Transverse colon (tissue), 4 donors: ENCODE results near the gene PPARGC1A. TPM values are rescaled to one million over a fixed set of nuclear protein-coding genes. Genes with fewer than 3 reads are reported as not detected.

Experiments used
- DNase-seq: peaks from one replicate; pipeline ENCODE4 v3.0.0-alpha.2; 2019
- H3K27ac ChIP-seq, 4 donors: fragments of 200-600 bp; sonication (generic); 2 replicates each; pipeline ENCODE4 v1.5.1; 2016 to 2018; ENCODE audit warnings: inconsistent platforms in 4 of 4
- H3K27me3 ChIP-seq: fragments of 200-600 bp; sonication (generic); 2 replicates; pipeline ENCODE4 v1.5.1; 2017; ENCODE audit warnings: inconsistent platforms
- H3K36me3 ChIP-seq, 4 donors: fragments of 200-600 bp; sonication (generic); 2 replicates each; pipeline ENCODE4 v1.5.1; 2017 to 2019; ENCODE audit warnings: inconsistent platforms in 4 of 4
- H3K4me1 ChIP-seq, 4 donors: fragments of 200-600 bp; sonication (generic); 2 replicates each; pipeline ENCODE4 v1.5.1; 2017 to 2020; ENCODE audit warnings: inconsistent platforms in 4 of 4
- H3K4me3 ChIP-seq, 4 donors: fragments of 200-600 bp; sonication (generic); 1 replicate in 1 of 4; 2 replicates in 3 of 4; pipeline versions ENCODE4 v1.5.1 to v1.6.1; 2017 to 2019; ENCODE audit warnings: inconsistent platforms in 4 of 4
- H3K9me3 ChIP-seq, 2 donors: fragments of 200-600 bp; sonication (generic); 2 replicates each; pipeline ENCODE4 v1.5.1; 2017 to 2019; ENCODE audit warnings: inconsistent platforms in 2 of 2
- EP300 ChIP-seq: sonication (generic); formaldehyde crosslinking; IDR thresholded peaks from one replicate; pipeline ENCODE4 v1.6.1; 2017; ENCODE audit warnings: antibody characterized with exemption, low read depth
- POLR2A ChIP-seq: fragments of 450-650 bp; IDR thresholded peaks from one replicate; pipeline ENCODE4 v1.6.1; 2016; ENCODE audit warnings: antibody characterized with exemption, mild to moderate bottlenecking, moderate library complexity
- POLR2AphosphoS5 ChIP-seq, 3 donors: sonication (generic); formaldehyde crosslinking; IDR thresholded peaks; one replicate each; pipeline ENCODE4 v1.6.1; 2016; ENCODE audit warnings: antibody characterized with exemption in 3 of 3
- WGBS, 2 donors: methylation state at CpG; one replicate each; pipeline ENCODE4 v1.1.5; 2018; ENCODE audit warnings: low coverage in 1 of 2; 5-methylcytosine and 5-hydroxymethylcytosine counted together
- in situ Hi-C, 4 donors: fragments of 200-750 bp; cut with MboI; loops; one replicate each; pipeline versions ENCODE4 v1.15.0 to v1.15.1; 2017; ENCODE audit warnings: low sequenced_read_pairs in 3 of 4, low pct_ligation_motif_present in 1 of 4, low pct_unique_long_range_greater_than_20kb in 1 of 4
- intact Hi-C: fragments of 100-400 bp; cut with DNase I; formaldehyde crosslinking; loops from one replicate; pipeline ENCODE4 v1.15.1; 2023; ENCODE audit warnings: low total_unique reads
- total RNA-seq, 4 donors: library from RNA; depleted of rRNA; stranded (reverse); fragments of >200 nt; gene quantifications; one replicate each; pipeline ENCODE4 v1.1.0, GENCODE V29; 2016
- TF ChIP-seq, protein P1 (sequence below), 5 experiments: fragments of 200-600 bp in 3 of 5; fragments of 450-650 bp in 2 of 5; sonication (generic) in 3 of 5; IDR thresholded peaks; 1 replicate in 2 of 5; 2 replicates in 3 of 5; pipeline ENCODE4 v1.5.1; 2016 to 2017; ENCODE audit warnings: antibody characterized with exemption in 5 of 5, inconsistent platforms in 3 of 5, mild to moderate bottlenecking in 2 of 5, moderate library complexity in 1 of 5

Gene PPARGC1A
- total RNA-seq, 4 donors from 2014 or later, result 63.7 to 4,431 (median 108) TPM

GRCh38 chr4:23860919-23861318, 28.9 kb downstream of the PPARGC1A start:
- intact Hi-C loops, result no loop called here
- 59 to 60% methylated on average over 3 of the region's 3 CpGs for WGBS, 2 donors

DNA sequence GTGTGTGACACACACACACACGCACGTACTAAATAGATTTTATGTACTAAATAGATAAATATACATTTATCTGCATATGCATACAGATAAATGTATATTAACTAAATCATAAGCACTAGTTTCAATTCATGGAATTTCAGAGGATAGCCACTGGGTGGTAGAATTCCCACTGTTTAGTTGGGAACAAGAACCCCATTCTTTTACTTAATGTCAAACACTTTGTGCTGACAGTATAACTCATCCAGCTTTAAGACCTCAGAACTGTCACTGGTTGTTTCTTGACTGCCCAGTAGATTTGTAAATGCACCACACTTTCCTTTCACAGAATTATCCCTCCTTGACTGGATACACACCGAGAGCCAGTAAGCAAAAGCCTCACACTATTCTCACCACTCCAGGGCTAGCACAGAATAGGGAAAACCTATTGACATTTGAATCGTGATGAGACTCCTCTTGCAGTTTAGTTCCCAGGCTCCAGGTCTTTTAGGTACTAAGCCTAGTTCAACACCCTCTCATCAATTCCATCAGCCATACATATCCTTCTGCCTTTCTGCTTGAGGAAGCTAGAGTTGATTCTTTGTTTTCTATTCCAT, 32.4 kb downstream of the PPARGC1A start:
- intact Hi-C loops (no loop called here), in situ Hi-C loops (no loop called here)
- no peak for TF ChIP-seq EP300
- TF ChIP-seq, protein P1, sequence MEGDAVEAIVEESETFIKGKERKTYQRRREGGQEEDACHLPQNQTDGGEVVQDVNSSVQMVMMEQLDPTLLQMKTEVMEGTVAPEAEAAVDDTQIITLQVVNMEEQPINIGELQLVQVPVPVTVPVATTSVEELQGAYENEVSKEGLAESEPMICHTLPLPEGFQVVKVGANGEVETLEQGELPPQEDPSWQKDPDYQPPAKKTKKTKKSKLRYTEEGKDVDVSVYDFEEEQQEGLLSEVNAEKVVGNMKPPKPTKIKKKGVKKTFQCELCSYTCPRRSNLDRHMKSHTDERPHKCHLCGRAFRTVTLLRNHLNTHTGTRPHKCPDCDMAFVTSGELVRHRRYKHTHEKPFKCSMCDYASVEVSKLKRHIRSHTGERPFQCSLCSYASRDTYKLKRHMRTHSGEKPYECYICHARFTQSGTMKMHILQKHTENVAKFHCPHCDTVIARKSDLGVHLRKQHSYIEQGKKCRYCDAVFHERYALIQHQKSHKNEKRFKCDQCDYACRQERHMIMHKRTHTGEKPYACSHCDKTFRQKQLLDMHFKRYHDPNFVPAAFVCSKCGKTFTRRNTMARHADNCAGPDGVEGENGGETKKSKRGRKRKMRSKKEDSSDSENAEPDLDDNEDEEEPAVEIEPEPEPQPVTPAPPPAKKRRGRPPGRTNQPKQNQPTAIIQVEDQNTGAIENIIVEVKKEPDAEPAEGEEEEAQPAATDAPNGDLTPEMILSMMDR (IDR thresholded peaks at IDR 0.05), result peak in 3 of 5 experiments; percentile 11 to 24 (median 20)
- no peak for DNase-seq
- peaks cover 9 to 39% (median 15%) of the 10 kb centered on the region in 4 donors for H3K4me1 ChIP-seq
- 39 to 53% methylated on average over 4 of the region's 4 CpGs for WGBS, 2 donors
- peak overlapping the region; percentile 25 to 73 (median 47) for H3K27ac ChIP-seq
- no peaks in the 10 kb centered on the region for H3K27me3 ChIP-seq
- H3K4me3 ChIP-seq, result no peak overlapping the region
- no peaks in the 10 kb centered on the region for H3K9me3 ChIP-seq
- no peaks in the 10 kb centered on the region for H3K36me3 ChIP-seq

More at GRCh38 chr4:23860919-23861318, 28.9 kb downstream of the PPARGC1A start:
- TF ChIP-seq EP300 (no peak), POLR2A (no peak), POLR2AphosphoS5 (IDR thresholded peaks at IDR 0.05) (no peak)
- TF ChIP-seq, protein P1 (IDR thresholded peaks at IDR 0.05), result no peak
- no peak overlapping the region for H3K4me3 ChIP-seq
- H3K27ac ChIP-seq, result no peak overlapping the region
- peaks cover 9 to 35% (median 12%) of the 10 kb centered on the region in 4 donors for H3K4me1 ChIP-seq
- in situ Hi-C loops, result no loop called here
- no peak for DNase-seq
- no peaks in the 10 kb centered on the region for H3K27me3 ChIP-seq
- H3K36me3 ChIP-seq, result no peaks in the 10 kb centered on the region
- no peaks in the 10 kb centered on the region for H3K9me3 ChIP-seq

DNA sequence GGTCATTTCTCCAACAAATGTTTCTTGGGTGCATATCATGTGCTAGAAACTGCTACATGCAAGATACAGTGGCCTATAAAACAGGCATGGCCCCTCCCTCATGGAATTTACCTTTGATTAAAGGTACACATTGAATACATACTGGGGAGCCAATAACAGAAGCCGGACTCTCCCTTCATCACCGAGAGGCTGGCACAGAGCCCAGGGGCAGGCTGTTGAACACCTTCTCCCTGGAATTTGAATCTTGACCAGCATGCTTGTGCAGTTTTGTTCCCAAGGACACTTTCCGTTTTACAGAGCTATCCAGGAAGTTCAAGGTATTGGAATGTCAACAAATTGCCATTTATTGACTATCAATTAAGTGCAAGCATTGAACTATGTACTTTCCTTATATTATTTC, 33.2 kb downstream of the PPARGC1A start:
- DNase-seq, result peak; percentile 86
- H3K36me3 ChIP-seq, result no peaks in the 10 kb centered on the region

DNA sequence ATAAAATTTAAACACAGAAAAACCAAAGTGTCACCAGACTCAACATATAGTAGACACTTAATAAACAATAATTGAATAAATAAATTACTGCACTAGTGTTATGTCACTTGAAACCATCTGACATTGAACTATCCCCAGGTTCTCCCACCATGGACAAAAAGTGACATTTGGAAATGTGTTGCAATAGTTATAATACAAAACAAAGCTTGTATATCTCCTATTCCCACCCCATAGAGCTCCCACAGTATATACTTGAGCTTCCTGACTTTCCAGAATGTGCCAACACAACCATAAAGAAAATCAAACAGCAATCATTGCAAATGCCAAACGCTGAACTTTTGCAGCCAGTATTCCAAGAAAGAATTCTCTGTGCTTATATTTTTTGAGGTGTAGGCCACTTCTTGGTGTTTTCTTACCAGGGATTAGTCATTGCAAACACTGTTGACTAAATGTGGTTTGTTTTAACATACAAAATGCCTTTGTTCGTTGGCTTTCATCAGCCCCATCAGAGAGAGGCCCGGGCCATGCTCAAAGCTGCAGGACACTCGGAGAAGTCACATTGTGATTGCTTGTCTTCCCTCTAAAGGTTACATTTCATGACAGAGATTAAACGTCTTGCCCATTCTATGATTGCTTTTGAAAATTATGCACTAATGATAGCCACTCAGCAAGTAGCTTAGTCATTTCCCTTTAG, 33.8 kb downstream of the PPARGC1A start:
- in situ Hi-C loops, result no loop called here
- no peaks in the 10 kb centered on the region for H3K36me3 ChIP-seq
- DNase-seq, result no peak
- WGBS, 2 donors, result 47 to 70% methylated on average over 3 to 5 of the region's 5 CpGs
- no peaks in the 10 kb centered on the region for H3K27me3 ChIP-seq
- no peaks in the 10 kb centered on the region for H3K9me3 ChIP-seq
- peak overlapping the region; percentile 25 to 73 (median 58) for H3K27ac ChIP-seq
- H3K4me3 ChIP-seq, result no peak overlapping the region
- intact Hi-C loops, result no loop called here
- no peak for TF ChIP-seq POLR2AphosphoS5 (IDR thresholded peaks at IDR 0.05)
- TF ChIP-seq, protein P1 (IDR thresholded peaks at IDR 0.05), result no peak
- H3K4me1 ChIP-seq, result peaks cover 9 to 36% (median 15%) of the 10 kb centered on the region in 4 donors

More for the DNA sequence above, 33.2 kb downstream of the PPARGC1A start:
- no peaks in the 10 kb centered on the region for H3K27me3 ChIP-seq
- WGBS, 2 donors, result 27 to 28% methylated on average over 3 of the region's 3 CpGs
- no peaks in the 10 kb centered on the region for H3K9me3 ChIP-seq
- intact Hi-C loops (no loop called here), in situ Hi-C loops (no loop called here)
- H3K27ac ChIP-seq, result peak overlapping the region; percentile 25 to 73 (median 58)
- peaks cover 9 to 39% (median 15%) of the 10 kb centered on the region in 4 donors for H3K4me1 ChIP-seq
- no peak overlapping the region for H3K4me3 ChIP-seq
- TF ChIP-seq POLR2A, result no peak
- TF ChIP-seq, protein P1 (IDR thresholded peaks at IDR 0.05), result no peak
- TF ChIP-seq POLR2AphosphoS5 (IDR thresholded peaks at IDR 0.05), result peak in 2 of 3 donors; percentile 23 to 30
- TF ChIP-seq EP300, result no peak
